K562 (cell line): ENCODE measurements around the gene TBX10. TPM values are rescaled to one million over a fixed set of nuclear protein-coding genes. Genes with fewer than 3 reads are reported as not detected.

Experiments used
- E4F1 ChIP-seq: fragments of 250-450 bp; sonication (Bioruptor Pico); IDR thresholded peaks from 2 replicates; pipeline ENCODE4 v1.5.0; 2021; ENCODE audit warnings: mild to moderate bottlenecking, borderline replicate concordance
- MNT ChIP-seq, 2 experiments: fragments of 450-650 bp; conservative IDR thresholded peaks; 2 replicates each; pipeline ENCODE4 v1.6.1; 2017; ENCODE audit warnings: mild to moderate bottlenecking in 2 of 2, moderate library complexity in 2 of 2
- polyA plus RNA-seq, 8 experiments: library from polyadenylated mRNA; depleted of rRNA in 4 of 8; stranded (reverse) in 5 of 8; unstranded in 3 of 8; fragments of >200 nt; fragmentation: Nextera tagmentation in 2 of 8; fragmentation: Illumina TruSeq in 1 of 8; extraction: Ambion mirVana in 2 of 8; extraction: Trizol in 1 of 8; gene quantifications; 2 replicates each; pipeline versions ENCODE4 v1.2.1 to v1.2.3, GENCODE V29; 2011 to 2014; ENCODE audit warnings: inconsistent platforms in 1 of 8, missing spikeins in 1 of 8
- total RNA-seq, 7 experiments: library from RNA; depleted of rRNA in 6 of 7; stranded (reverse); fragments of >200 nt in 6 of 7; fragmentation: Illumina TruSeq in 2 of 7; extraction: Trizol in 2 of 7; gene quantifications; 2 replicates each; pipeline versions ENCODE4 v1.2.1 to v1.2.3, GENCODE V29; 2011 to 2021; ENCODE audit warnings: low replicate concordance in 1 of 7

The TBX10 gene
- total and polyA plus RNA-seq, 9 of the 15 experiments (the other 6 are each of a cell fraction or from before 2014, with no cell fraction given), result not detected

GRCh38 chr11:67584881-67585873 lies 54.4 kb downstream of the TBX10 start (continued):
- TF ChIP-seq E4F1 (CRISPR knock-in tag) (no peak), MNT (conservative IDR thresholded peaks at IDR 0.05) (peak in 1 of 2 experiments; percentile 14; a peak in 1 of 4 replicates)
